ENCODE results near the gene BACH2.

- TF ChIP-seq CTCF (conservative IDR thresholded peaks at IDR 0.05; ENCODE audit: low read depth, low read length) (no peak), MAFK (IDR thresholded peaks at IDR 0.05; ENCODE audit: low read depth, low read length) (no peak), BHLHE40 (IDR thresholded peaks at IDR 0.05; ENCODE audit: low read depth, low read length) (no peak), RAD21 (IDR thresholded peaks at IDR 0.05; ENCODE audit: low read length) (no peak), ELK1 (IDR thresholded peaks at IDR 0.05; ENCODE audit: borderline replicate concordance, low read depth, low read length) (no peak), USF2 (IDR thresholded peaks at IDR 0.05; ENCODE audit: low read depth, low read length) (no peak), POLR2A (IDR thresholded peaks at IDR 0.05; ENCODE audit: low read depth, low read length) (no peak), RFX5 (IDR thresholded peaks at IDR 0.05; ENCODE audit: low read depth, low read length) (no peak), CEBPB (IDR thresholded peaks at IDR 0.05; ENCODE audit: low read depth, low read length) (no peak)
Observed at GRCh38 chr6:90190752-90191395, 105.8 kb downstream of the BACH2 start.
